GM21786 (cell line): ENCODE results near the gene EML1.

Source experiments
- ATAC-seq: cut with Tn5 transposase; IDR thresholded peaks from one replicate; pipeline ENCODE4 v1.9.1; 2021; ENCODE audit not compliant: unreplicated experiment

Gene EML1, protein sequence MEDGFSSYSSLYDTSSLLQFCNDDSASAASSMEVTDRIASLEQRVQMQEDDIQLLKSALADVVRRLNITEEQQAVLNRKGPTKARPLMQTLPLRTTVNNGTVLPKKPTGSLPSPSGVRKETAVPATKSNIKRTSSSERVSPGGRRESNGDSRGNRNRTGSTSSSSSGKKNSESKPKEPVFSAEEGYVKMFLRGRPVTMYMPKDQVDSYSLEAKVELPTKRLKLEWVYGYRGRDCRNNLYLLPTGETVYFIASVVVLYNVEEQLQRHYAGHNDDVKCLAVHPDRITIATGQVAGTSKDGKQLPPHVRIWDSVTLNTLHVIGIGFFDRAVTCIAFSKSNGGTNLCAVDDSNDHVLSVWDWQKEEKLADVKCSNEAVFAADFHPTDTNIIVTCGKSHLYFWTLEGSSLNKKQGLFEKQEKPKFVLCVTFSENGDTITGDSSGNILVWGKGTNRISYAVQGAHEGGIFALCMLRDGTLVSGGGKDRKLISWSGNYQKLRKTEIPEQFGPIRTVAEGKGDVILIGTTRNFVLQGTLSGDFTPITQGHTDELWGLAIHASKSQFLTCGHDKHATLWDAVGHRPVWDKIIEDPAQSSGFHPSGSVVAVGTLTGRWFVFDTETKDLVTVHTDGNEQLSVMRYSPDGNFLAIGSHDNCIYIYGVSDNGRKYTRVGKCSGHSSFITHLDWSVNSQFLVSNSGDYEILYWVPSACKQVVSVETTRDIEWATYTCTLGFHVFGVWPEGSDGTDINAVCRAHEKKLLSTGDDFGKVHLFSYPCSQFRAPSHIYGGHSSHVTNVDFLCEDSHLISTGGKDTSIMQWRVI

DNA sequence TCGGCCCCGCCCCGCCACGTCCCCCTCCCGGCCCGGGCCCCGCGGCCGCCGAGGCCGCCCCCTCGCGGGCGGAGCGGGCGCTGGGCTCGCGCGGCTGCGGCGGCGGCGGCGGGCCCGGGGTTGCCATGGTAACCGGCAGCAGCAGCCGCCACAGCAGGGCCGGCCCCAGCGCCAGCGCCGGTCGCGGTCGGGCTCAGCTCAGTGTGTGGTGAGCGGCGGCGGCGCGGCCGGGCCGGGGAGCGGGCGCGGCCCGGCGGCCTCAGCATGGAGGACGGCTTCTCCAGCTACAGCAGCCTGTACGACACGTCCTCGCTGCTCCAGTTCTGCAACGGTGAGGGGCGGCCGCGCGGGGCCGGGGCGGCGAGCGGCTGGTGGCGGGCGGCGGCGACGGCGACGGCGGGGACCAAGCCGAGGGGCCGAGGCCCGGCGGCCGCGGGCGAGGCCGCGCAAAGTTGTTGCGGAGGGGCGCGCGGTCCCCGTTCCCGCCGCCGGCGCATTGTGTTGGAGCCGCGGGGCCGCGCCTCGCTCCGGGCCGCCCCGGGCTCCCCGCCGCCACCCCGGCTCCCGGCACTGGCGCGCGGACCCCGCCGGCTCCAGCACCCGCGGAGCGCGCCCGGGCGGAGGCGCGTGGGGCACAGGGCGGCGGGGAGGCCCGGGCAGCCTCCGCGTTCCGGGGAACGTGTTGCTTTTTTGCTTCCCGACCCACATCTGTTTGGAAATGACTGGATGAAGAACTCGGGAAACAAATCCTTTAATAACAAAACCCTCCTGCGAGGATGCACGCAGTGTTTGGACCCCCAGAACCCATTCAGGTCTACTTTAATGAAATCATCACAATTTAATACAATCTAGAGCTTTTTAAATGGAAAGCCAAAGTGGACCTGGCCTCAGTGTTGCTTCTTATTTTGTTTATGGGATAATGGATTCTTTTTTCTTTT, at the start of gene EML1:
Gene EML1, plus strand, starts transcription at position 201 of the 938 bp plus-strand sequence. Its CDS starts 64 bp downstream, at position 265.
- ATAC-seq, result peak; percentile 87

DNA sequence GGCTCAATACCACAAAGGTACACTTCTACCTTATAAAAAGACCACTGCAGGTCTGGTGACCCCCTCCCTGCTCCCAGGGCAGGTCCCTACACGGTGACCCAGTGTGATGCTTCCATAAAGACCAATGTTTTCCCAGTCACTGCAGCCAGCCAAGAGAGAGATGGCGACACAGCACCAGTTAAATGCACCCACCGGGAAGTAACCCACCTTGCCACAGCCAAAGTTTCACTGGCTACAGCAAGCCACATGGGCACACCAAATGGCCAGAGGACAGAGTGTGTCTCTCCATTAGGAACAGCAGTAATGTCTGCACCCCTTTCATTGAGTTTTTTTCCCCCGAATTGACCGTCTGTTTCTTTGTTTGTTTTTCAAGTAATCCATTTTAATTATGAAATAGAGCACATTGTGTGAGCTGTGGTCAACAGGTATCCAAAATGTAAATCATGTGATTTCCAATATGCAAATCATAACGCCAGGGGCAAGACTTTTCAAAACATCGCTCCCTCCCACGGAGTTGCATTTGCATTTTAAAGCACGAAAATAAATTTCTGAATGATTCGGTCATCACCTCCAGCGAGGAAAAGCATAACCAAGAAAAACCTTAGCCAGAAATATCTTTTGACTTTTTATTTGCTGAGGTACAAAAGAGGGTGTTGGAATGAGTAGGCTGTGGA, 48.9 kb upstream of the EML1 start:
- no peak for ATAC-seq

GRCh38 chr14:99744873-99745224, 48.4 kb upstream of the EML1 start:
- ATAC-seq, result no peak

DNA sequence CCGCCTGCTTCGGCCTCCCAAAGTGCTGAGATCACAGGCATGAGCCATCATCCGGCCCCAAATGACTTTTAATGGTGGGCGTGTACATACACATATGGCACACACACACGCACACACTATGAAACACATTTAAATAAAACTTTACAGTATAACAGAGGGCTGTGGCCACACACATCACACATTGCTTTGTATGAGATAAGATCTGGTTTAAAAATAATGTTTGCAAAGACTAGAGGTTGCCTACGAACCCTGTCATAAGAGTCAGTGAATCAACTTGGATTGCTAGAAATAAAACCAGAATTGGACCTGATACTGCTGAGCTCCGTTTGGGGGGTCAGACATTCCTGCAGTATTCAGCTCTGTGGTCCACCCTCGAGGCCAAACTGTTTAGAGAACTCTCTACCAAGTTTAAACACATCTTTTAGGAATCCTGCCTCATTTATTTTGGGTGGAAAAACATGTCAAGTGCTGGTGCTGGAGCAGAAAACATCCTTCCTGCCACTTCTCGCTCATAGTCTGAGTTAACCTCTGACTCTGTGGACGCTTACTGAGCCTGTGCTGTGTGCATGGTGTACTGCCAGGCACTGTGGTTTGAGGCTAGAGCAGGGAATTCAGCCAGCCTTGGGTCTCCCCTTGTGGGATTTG, 47.8 kb upstream of the EML1 start:
- ATAC-seq, result no peak

DNA sequence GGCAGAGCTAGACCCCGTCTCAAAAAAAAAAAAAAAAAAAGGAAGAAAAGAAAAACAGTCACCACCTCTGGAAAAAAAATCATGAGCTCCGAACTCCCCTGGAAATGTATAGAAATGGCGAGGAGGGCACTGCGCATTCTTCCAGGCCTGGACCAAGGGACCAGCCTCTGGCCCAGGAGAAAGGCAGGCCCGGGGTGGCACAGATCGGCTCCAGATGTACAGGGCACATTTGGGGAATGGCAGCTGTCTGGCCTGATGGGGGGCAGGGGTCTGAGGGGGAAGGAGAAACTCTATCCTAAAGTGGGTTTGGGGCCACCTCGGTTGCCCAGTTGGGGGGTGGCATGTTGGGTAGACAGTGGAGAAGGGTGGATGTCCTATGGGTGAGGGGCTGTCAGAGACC, 46.0 kb upstream of the EML1 start:
- ATAC-seq, result no peak

DNA sequence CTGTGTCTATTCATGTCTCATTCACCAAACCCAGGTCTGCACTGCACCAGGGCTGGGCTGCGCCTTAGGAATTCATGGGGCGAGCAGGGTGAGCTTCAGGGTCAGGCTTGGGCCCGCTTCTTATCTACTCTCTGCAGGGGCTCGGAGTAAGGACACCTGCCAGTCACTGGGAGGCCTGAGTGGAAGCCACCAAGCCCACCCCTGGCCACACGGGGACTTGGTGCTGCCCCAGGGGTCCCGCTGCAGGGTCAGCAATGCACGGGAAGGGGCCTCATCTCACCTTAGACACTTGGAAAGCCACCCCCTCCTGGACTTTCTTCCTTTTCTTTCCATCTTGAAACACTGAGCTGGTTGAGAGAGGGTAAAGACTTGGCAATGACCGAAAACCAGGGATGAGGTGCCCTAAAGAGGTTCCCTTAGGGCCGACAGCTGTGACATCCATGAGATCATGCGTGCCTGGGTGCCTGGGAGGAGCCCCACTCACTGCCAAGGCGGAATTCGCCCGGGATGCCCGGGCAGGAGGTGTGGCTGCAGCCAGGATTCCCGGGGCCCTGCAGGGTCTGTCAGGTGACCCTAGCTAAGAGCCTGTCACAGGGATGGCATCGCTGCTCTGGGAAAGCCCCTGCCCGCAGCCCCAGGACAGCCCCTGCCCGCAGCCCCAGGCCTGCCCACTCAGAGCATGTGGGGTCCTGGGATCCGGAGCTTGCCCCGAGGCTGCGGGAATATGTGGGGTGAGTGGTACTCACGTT, 45.5 kb upstream of the EML1 start:
- no peak for ATAC-seq

DNA sequence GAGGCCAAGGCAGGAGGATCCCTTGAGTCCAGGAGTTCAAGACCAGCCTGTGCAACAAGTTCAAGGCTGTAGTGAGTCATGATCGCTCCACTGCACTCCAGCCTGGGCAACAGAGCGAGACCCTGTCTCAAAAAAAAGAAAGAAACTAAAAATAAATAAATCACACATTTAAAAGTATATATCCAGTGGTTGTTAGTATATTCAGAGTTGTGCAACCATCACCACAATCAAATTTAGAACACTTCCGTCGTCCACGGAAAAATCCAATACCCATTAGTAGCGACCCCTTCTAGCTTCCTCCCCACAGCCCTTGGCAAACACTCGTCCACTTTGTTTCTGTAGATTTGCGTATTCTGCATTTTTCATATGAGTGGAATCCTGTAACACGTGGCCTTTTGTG, 44.7 kb upstream of the EML1 start:
- no peak for ATAC-seq

- ATAC-seq, result no peak
These were observed 44.1 kb upstream of the EML1 start for GRCh38 chr14:99749142-99749541.

DNA sequence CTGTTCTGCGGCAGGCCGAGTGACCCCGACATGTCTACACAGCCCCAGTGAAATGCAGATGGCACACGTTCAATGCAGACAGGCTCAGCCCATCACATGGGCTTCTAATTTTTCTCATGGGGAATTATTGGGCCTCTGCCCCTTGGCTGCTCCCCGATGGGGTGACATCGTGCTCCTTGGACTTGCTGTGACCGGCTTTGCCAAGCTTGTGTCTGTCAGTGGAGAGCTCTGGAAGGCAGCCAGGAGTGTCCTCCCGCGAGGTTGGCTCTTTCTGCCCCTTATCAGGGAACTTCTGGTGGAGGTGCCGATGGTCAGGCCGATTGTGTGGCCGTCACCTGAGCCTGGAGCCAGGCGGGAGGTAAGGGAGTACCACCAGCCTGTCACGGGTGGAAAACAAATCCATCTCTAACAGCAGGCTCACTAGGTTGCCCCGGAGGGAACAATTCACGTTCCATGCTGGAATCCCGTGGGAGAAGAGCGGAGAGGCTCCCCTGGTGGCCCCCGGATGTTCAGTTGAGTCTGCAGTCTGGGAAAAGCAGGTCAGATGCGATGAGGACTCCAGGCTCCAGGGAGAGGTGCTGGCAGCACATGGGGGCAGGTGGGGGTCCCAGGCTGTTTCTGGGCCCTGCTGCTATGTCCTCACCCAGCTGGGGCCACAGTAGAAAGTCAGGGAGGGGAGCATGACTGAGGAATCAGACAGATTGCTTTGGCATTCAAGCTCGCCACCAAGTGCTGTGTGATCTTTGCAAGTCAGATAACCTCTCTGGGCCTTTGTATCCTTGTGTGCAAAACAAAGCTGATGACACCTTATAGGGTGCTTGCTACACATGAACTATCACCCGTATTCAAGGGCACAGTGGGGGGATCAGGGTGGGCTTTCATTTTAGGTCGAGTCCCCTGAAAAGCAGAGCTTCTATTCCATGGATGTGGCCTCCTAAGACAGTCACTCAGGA, 43.2 kb upstream of the EML1 start:
- ATAC-seq, result no peak

GRCh38 chr14:99750746-99751450, 42.3 kb upstream of the EML1 start:
- no peak for ATAC-seq

GRCh38 chr14:99751539-99752485, 41.4 kb upstream of the EML1 start:
- no peak for ATAC-seq

- ATAC-seq, result no peak
These were observed 40.6 kb upstream of the EML1 start for GRCh38 chr14:99752486-99753121.

- no peak for ATAC-seq
These were observed 39.7 kb upstream of the EML1 start for GRCh38 chr14:99753225-99754140.

DNA sequence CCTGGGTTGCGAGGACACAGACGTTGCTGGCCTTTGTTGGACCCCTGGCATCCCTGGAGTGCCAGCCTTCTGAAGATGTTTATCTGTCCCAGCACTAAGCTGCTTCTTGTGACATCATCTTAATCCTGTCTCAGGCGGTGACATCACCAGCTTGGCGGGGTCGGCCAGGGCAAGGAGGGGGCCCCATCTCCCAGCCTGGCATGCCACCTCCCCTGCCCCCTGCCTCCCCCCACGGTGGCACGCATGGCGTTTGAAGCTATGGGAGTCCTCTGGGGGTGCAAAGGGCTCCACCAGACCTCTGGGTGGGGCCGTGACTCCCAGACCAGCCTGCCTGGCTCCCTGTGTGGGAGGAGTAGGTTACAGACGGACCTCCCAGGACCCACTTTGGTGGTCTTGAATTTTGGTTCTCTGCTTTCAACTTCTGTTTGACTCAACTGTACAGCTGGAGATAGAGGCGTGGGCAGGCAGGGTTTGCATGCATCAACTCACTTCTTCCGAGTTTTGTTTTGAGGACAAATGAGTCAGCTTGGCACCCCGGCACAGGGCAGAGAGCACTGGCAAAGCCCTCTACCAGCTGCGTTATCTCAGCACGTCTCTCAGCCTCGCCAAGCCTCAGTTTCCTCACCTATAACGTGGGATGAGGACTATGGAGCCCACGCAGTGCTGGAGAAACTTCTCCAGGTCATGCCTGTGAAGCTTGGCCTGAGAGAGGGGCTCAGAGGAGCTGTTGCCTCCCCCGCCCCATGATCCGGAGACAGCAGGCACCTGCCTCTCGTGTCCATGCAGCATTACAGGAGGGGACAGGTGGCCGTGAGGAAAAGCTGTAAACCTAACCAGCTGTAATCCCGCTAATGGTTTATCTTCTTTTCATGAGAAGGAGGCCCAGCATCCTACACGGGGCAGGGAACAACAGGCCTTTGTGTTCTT, 38.8 kb upstream of the EML1 start:
- ATAC-seq, result no peak
